NCI-H345 treated with DMSO at 0.1 percent for 48 hours (cell line): ENCODE results near the gene RYR2.
"Not testable (repeated sequence)": the region's sequence is repeated elsewhere in the genome, so short reads cannot be mapped to it uniquely, and the experiment has no call there.

Source experiments
- DNase-seq: peaks from one replicate; lab custom pipeline; 2025; ENCODE audit not compliant: unreplicated experiment; lab: John Stamatoyannopoulos, UW

RYR2 gene

DNA sequence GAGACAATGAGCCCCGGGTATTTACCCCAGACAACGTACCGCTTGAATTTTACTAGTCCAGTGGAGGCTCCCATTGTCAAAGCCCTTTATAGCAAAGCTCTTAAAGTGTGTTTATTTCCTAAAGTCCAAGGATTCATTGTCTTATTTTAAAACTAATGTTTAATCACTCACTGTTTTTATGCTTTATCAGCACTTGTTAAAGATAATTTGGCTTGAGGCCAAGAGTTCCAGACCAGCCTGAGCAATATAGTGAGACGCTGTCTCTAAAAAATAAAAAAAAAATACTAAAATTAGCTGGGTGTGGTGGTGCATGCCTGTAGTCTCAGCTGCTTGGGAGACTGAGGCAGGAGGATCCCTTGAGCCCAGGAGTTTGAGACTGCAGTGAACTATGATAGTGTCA lies 202.8 kb downstream of the RYR2 start:
- no peak for DNase-seq

DNA sequence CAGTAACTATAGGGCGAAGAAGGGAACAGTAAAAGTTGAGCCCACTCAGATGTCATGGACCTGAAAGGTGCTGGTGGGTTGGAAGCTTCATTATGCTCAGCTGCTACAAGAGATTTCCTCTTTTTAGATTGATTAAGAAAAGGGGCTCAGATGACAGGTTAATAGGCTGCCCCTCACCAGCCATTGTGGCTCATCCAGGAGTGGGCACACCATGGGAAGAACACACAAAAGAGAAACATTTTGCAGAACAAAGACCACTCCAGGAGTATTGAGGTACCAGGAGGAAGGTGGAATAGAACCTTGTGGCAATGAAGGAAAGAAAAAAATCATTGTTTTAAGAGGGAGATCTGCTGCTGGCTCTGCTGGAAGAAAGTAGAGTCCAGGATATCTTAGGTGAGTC lies 205.5 kb downstream of the RYR2 start:
- DNase-seq: no peak

DNA sequence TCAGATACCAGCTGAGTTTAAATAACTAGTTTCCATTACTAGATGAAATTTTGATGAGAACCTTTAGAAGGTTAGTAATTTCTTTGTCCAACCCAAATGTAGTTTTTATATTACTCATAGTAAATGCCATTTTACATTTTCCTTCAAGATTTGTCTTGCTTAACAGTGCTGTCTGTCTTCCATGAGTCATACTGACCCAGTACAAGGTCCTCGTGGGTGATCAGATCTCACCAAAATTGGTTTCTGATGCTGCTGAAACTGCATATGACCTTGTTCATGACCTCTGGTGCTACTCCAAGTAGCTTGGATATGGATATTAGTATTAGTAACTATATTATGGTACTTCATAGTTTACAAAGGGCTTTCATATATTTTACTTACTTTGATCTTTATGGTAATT lies 207.1 kb downstream of the RYR2 start:
- no peak for DNase-seq

DNA sequence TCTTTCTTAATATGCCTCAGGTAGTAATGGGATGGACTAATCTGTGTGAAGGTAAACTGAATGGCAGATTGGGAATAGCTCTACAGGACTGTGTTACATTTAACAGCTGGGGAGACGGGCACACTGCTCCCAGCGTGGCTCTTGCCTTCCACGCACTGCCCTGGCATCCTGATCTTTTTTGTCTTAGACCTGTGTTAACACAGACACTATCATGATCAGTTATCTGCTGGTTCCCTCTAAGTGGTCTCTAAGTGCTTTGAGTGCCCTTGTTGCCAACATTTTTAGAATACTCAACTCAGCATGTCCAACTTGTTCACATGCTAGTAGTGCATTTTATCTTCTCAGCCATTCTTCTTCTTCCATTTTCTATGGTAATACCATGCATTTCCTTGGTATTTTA lies 208.1 kb downstream of the RYR2 start:
- no peak for DNase-seq

DNA sequence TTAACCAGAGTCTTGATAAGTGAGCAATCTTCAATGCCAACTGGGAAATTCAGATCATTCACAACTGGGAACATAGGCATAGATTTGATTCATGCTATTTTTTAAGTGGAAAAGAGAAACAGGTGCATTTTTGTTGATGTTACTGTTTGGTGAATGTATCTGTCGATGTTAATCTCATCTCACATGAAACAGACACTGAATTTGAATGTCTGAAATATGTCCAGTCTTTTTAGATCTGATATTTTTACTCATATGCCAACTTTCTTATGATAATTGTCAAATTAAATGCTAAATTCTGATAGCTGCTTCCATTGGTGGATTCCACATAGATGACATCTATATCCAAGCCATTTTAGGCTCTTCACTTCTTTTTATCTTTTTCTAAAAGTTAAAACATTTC lies 213.1 kb downstream of the RYR2 start:
- DNase-seq: no peak

DNA sequence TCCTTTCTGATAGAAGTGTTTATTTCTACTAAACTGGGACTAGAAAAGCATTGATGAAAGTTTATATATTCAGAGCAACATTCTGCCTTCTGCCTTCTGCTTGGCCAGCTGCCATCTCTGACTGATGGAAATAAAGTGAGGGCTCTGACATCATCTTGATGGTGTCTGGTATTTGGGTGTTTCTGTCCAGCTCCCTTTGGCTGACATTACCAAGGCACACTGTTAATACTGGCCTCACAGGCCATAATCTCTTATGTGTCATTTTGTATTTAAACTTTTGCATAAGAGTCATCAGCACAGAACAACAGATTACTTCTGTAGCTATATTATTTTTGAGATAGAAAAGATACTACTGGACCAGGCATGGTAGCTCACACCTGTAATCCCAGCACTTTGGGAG lies 216.9 kb downstream of the RYR2 start:
- no peak for DNase-seq

DNA sequence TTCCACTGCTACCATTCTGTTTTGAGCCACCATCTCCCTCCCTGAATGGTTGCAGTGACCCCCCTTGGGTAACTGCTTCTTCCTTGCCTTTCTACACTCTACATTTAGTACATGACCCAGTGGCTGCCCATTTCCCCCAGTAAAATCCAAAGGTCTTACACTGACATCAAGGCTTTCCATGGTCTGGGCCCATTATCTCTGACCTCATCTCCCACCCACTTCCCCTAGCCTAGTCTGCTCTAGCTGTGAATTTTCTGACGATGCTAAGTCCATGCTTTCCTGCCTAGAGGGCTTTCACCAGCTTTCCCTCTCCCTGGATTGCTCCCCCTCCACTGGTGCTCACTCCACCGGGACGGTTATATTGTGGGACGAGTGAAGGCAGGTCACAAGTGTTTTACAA lies 219.2 kb downstream of the RYR2 start:
- no peak for DNase-seq

DNA sequence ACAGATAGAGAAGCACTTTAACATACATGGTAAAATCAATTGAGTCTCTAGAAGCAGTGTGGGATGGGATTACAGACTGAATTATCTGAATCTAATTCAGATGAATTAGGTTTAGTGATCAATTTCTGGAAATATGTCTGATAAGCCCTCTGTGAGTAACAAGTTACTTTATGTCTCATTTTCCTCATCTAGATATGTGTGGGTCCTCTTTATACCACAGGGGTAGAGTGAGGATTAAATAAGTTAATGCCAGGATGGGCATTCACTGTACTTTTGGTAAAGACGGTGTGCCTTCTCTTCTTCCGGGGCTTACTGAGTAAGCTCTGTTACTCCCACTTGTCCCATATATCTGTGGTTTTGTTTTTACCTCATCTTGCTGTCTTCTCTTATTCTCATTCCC lies 225.8 kb downstream of the RYR2 start:
- no peak for DNase-seq

DNA sequence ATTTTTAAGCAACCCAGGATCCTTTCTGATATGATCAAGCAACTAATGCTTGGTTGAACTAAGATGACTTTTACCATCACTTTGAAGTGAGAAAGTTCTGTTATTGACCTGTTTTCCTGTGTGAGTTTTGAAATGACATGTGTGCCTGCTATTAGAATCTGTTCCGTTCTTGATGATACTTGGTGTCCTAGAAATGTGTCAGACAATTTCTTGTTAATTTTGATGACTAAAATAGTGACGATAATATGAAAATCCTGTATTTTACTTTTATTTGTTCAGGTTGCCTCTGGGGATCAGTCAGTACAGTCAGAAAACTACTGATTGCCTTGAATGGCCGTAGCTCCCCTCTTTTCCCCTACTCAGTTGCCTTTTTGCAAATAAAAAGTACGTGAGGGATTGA lies 228.0 kb downstream of the RYR2 start:
- DNase-seq: no peak

DNA sequence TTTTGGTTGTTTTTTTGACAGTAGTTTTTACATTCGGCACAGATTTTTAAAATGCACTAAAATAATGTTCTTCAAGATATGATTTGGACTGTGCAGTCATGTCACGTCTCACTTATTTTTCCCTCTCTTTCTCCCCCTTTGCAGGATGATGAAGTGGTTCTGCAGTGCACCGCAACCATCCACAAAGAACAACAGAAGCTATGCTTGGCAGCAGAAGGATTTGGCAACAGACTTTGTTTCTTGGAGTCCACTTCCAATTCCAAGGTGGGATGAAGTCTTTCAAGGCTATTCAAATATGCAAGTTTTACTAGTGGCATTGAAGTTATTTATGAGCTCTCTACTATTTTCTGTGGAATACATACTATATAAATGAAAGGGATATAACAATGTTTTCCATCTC lies 228.4 kb downstream of the RYR2 start:
- no peak for DNase-seq

DNA sequence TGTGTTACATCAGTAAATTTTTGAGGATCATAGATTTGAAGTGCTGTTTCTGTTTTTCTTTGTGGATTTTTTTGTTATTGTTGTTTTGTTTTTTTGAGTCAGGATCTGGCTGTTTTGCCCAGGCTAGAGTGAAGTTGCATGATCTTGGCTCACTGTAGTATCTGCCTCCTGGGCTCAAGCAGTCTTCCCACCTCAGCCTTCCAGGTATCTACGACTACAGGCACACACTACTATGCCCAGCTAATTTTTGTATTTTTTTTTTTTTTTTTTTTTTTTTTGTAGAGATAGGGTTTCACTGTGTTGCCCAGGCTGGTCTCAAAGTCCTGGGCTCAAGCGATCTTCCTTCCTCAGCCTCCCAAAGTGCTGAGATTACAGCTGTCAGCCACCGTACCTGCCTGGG lies 236.0 kb downstream of the RYR2 start:
- not testable (repeated sequence) for DNase-seq

DNA sequence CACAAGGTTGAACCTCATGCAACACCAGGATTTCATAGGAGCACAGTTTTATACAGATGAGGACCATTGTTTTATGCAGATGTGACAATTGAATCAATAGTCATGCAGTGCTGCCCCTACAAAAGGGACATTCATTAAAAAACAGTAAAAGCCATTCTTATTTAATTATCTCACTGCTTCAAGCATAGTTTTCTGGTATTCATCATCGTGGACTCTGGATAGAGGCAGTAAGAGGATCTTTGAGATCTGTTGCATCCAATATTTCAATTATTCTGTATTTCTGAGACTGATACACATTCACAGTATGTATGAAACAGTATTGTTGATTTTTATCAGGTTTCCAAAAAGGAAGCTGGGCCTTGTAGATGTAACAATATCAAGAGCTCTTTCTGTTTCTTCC lies 237.6 kb downstream of the RYR2 start:
- DNase-seq: no peak

DNA sequence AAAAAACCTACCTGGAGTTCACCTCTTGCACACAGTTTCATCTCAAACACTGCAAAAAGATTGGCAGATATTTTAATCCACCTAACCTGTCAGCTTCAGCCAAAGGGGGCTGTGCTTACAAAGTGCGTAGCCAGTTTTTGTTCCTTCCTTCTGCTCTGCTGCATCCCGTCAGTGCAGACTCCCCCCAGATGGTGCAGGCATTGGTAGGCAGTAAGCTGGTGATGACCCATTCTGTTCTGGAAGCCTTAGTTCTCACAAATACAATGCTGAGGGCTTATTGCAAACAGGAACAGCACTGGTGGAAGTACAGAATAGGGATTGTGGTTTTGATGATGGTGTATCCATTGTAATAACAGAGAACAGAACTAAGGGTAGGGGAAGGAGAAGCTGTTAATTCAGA lies 239.5 kb downstream of the RYR2 start:
- no peak for DNase-seq

DNA sequence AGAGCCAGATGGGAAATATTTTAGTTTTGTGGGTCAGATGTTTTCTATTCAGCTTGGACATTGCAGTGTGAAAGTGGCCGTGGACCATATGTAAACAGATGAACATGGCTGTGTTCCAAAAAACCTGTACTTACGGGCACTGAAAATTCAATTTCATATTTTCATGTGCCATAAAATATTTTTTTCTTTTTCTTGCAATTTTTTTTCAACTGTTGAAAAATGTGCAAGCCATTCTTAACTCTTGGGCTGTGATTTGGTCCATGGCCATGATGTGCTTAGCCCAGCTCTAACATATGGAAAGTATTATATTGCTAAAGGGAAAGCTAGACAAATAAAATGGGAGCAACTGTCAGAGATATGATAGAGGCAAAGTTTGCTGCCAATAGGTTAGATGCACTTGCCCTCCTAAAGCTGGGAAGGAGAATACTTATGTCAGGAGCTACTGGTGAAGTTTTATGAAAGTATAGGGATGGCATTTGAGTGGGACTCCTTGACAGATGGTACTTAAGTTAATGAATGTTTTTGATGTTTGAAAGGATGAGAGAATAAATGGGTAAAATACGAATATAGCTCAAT lies 240.3 kb downstream of the RYR2 start:
- no peak for DNase-seq

DNA sequence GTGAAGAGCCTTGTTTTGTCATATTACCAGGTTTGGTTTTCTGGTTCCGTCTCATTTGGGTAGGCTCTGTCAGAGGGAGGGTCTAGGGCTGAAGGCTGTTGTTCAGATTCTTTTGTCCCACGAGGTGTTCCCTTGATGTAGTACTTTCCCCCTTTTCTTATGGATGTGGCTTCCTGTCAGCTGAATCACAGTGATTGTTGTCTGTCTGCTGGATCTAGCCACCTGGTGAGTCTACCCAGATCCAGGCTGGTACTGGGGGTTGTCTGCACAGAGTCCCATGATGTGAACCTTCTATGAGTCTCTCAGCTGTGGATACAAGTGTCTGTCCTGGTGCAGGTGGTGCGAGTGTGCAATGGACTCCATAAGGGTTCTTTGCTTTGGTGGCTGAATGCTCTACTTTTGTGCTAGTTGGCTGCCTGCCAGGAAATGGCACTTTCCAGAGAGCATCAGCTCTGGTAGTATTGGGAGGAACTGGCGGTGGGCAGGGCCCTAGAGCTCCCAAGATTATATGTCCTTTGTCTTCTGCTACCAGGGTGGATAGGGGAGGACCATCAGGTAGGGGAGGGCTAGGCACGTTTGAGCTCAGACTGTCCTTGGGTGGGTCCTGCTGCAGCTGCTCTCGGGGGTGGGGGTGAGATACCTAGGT lies 246.0 kb downstream of the RYR2 start:
- peak; percentile 96 for DNase-seq

DNA sequence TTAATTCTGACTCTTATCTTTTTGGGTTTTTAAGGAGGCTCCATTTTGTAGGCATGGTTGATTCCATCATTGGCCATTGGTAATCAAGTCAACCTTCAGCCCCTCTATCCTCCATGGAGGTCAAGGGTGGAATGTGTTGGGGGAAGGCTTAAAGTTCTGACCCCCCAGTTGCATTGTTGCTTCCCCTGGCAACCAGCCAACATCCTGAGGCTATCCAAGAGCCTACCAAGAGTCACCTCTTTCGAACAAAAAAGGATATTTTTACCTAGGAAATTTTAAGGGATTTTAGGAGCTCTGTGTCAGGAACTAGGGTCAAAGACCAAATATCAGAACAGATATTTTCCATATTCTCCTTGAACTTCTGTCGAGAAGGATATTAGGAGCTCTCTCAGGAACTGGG lies 251.8 kb downstream of the RYR2 start:
- DNase-seq: no peak

DNA sequence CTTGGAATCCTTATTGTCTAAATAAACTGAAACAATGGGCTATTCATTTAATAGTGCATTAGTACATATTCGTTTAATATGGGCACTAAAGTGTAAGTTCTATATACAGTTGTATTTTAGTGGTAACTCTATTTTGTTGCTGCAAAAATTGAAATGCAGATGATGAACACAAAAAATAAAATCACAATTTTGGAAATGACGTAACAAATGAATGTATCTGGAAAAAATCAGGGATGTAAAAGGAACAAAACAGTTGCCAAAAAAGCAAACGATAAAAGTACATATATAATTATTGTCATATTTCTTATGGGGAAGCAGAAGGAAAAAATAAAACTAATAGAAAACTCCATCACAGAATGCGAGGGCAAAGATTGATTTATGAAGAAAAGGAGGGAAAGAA lies 254.9 kb downstream of the RYR2 start:
- no peak for DNase-seq

DNA sequence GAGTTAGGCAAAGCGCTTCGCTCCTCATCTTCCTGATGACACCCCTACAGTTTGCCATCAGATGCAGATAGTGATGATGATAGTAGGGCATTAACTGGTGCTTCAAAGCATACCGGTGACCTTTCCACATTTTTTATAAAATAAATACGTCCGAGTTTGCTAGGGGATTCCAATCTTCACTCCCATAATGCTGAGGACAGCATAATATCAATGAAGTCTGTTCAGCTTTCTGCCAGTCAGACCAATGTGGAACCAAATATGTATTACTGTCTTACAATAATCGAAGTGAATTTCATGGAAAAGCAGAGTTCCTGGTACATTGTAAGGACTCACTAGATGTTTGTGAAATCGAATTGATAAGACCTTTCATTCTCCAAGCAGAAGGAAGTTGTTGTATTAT lies 258.7 kb downstream of the RYR2 start:
- DNase-seq: no peak

DNA sequence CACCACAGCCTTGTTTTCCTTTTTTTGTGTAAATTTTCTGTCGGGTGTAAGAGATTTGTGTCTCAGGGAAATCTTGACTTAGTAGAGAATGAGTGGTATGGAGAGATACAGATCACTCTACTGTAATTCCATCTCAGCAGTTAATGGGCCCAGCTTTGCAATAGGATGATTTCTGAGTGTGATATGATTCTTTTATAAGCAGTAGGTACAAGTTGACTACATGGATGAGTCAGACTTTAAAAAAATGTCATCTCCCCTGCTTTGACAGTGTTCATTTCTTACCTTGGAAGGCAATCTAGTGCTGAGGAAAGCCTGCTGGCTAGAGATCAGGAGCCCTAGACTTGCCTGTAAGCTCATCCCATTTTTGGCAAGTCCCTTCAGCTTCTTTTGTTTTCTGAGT lies 261.9 kb downstream of the RYR2 start:
- no peak for DNase-seq

DNA sequence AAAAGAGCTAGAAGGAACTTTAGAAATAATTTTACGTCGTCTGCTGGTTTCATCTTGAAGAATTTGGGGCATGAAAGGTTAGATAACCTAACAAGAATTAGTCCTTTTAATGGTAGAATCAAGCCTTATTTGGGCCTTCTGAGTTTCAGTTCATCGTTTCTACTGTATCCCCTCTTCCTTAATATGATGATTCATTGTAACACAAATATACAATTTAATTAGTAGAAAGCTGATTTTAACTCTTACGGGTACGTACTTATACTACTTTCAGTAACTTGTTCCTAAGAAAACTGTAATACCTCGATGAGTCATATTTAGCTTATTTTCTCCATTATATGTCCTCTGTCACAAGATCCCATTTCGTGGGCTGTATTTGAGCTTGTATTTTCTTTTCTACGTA lies 264.7 kb downstream of the RYR2 start:
- no peak for DNase-seq

DNA sequence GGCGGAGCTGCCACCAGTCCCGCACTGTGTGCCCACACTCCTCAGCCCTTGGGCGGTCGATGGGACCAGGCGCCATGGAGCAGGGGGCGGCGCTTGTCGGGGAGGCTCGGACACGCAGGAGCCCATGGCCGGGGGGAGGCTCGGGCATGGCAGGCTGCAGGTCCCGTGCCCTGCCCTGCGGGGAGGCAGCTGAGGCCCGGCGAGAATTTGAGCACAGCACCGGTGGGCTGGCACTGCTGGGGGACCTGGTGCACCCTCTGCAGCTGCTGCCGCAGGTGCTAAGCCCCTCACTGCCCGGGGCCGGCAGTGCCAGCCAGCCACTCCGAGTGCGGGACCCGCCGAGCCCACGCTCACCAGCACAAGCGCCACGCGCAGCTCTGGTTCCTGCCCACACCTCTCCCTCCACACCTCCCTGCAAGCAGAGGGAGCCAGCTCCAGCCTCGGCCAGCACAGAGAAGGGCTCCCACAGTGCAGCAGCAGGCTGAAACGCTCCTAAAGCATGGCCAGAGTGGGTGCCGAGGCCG lies 267.7 kb downstream of the RYR2 start:
- no peak for DNase-seq

DNA sequence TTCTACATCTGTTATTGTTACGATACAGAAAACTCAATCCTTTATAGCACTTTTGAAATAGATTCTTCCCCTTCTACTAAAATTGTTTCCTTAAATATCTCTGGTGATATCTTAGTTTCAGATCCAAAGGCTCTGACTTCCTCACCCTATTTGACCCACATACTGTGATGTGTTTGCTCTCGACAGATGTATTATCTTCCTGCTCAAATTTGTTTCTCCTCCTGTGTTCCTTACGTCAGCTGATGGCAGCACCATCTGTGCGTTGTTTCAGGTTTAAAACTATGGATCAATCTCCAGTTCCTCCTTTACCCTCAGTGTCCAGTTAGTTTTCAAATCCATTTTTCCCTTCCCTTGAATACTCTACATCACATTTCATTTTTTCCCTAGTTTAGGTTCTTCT lies 274.4 kb downstream of the RYR2 start:
- no peak for DNase-seq

DNA sequence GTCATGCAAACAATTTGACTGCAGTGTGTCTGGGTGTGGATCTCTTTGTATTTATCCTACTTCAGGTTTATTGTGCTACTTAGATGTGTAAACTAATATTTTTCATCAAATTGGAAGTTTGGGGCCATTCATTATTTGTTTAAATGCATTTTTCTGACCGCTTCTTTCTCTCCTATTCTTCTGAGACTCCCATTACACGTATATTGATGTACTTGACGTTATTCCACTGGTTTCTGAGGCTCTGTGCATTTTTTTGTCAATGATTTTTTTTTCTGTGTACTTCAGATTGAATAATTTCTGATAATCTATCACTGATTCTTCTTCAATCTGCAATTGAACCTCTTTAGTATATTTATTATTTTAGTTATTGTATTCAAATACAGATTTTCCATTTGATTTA lies 276.8 kb downstream of the RYR2 start:
- no peak for DNase-seq
